OCI-LY7 (cell line): Measurements from ENCODE around the gene CDK14.

Source experiments
- CTCF ChIP-seq: fragments of 200-600 bp; sonication (generic); conservative IDR thresholded peaks from 2 replicates; pipeline ENCODE4 v1.5.1; 2014; ENCODE audit warnings: mild to moderate bottlenecking, antibody characterized with exemption, low read length, moderate library complexity, mixed read lengths
- EZH2phosphoT487 ChIP-seq: fragments of 200-600 bp; sonication (generic); IDR thresholded peaks from 2 replicates; pipeline ENCODE4 v1.6.1; 2018; ENCODE audit warnings: low read depth, borderline replicate concordance, mild to moderate bottlenecking, mixed run types, antibody characterized with exemption, low read length, moderate library complexity, mixed read lengths

- TF ChIP-seq CTCF: no peak
- TF ChIP-seq EZH2phosphoT487: no peak
Observed at GRCh38 chr7:90788052-90788451, 191.9 kb downstream of the CDK14 start.
